ENCODE results near the gene XXYLT1. TPM values are rescaled to one million over a fixed set of nuclear protein-coding genes. Genes with fewer than 3 reads are reported as not detected.
"Not testable (repeated sequence)": the region's sequence is repeated elsewhere in the genome, so short reads cannot be mapped to it uniquely, and the experiment has no call there.

Gene XXYLT1
- total and polyA plus RNA-seq, 2 donors from 2014 or later: 5.7 to 10.7 TPM

DNA sequence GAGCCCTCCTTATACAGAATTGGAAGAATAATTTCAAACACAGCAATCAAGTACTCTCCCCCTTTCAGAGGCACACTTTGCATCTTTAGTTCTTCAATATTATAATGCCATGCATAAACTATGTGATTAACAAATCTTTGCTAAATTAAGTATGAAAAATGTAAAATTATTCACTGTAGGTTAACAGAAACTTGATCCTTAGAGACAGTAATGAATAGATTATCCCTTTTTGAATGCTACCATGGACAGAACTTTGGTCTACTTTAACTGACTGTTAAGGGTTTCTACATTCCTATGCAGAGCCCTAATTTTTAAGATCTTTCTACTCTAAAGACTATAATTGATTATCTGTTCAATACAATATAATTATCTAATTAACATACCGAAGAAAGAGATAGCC, 25.7 kb upstream of the XXYLT1 start:
- no peak overlapping the region for H3K27ac ChIP-seq (ENCODE audit: low read depth in 2 of 2, low read length in 2 of 2)
- no peak overlapping the region for H3K4me3 ChIP-seq (ENCODE audit: low read length in 3 of 3)
- H3K27me3 ChIP-seq (ENCODE audit: control insufficient read depth, insufficient read depth, low read length): no peaks in the 10 kb centered on the region
- intact Hi-C loops (cut with DNase I): no loop called here
- no peaks in the 10 kb centered on the region for H3K4me1 ChIP-seq (ENCODE audit: control insufficient read depth in 2 of 3, insufficient read depth in 2 of 3, low read depth in 1 of 3, low read length in 3 of 3)
- H3K9ac ChIP-seq (ENCODE audit: low read length in 3 of 3): no peak overlapping the region
- FAIRE-seq (no peak), DNase-seq (no peak)
- TF ChIP-seq CTCF (IDR thresholded peaks at IDR 0.05; ENCODE audit: borderline replicate concordance, extremely low read depth, insufficient read depth): no peak
- peaks cover 0 to 11% (median 0%) of the 10 kb centered on the region in 3 donors for H3K36me3 ChIP-seq (ENCODE audit: control insufficient read depth in 2 of 3, insufficient read depth in 3 of 3, low read length in 3 of 3)
- H3K9me3 ChIP-seq (ENCODE audit: control insufficient read depth in 2 of 3, insufficient read depth in 1 of 3, low read length in 3 of 3): no peaks in the 10 kb centered on the region

- Histone ChIP-seq H3K9ac (ENCODE audit: low read length in 3 of 3) (no peak overlapping the region), H3K4me3 (ENCODE audit: low read length in 3 of 3) (no peak overlapping the region), H3K9me3 (ENCODE audit: control insufficient read depth in 2 of 3, insufficient read depth in 1 of 3, low read length in 3 of 3) (no peaks in the 10 kb centered on the region), H3K27me3 (ENCODE audit: control insufficient read depth, insufficient read depth, low read length) (no peaks in the 10 kb centered on the region), H3K4me1 (ENCODE audit: control insufficient read depth in 2 of 3, insufficient read depth in 2 of 3, low read depth in 1 of 3, low read length in 3 of 3) (no peaks in the 10 kb centered on the region), H3K36me3 (ENCODE audit: control insufficient read depth in 2 of 3, insufficient read depth in 3 of 3, low read length in 3 of 3) (peaks cover 0 to 10% (median 0%) of the 10 kb centered on the region in 3 donors), H3K27ac (ENCODE audit: low read depth in 2 of 2, low read length in 2 of 2) (no peak overlapping the region)
- no peak for TF ChIP-seq CTCF (IDR thresholded peaks at IDR 0.05; ENCODE audit: borderline replicate concordance, extremely low read depth, insufficient read depth)
- FAIRE-seq (no peak), DNase-seq (no peak)
- intact Hi-C loops (cut with DNase I): no loop called here
Observed at GRCh38 chr3:195291121-195291520, 20.2 kb upstream of the XXYLT1 start.

GRCh38 chr3:195290643-195291042, 19.7 kb upstream of the XXYLT1 start:
- H3K27ac ChIP-seq (ENCODE audit: low read depth in 2 of 2, low read length in 2 of 2); H3K9ac ChIP-seq (ENCODE audit: low read length in 3 of 3); H3K4me3 ChIP-seq (ENCODE audit: low read length in 3 of 3); H3K9me3 ChIP-seq (ENCODE audit: control insufficient read depth in 2 of 3, insufficient read depth in 1 of 3, low read length in 3 of 3); H3K27me3 ChIP-seq (ENCODE audit: control insufficient read depth, insufficient read depth, low read length); DNase-seq; H3K4me1 ChIP-seq (ENCODE audit: control insufficient read depth in 2 of 3, insufficient read depth in 2 of 3, low read depth in 1 of 3, low read length in 3 of 3); intact Hi-C loops (cut with DNase I); FAIRE-seq: not testable (repeated sequence)
- H3K36me3 ChIP-seq (ENCODE audit: control insufficient read depth in 2 of 3, insufficient read depth in 3 of 3, low read length in 3 of 3): peaks cover 0 to 10% (median 0%) of the 10 kb centered on the region in 3 donors

DNA sequence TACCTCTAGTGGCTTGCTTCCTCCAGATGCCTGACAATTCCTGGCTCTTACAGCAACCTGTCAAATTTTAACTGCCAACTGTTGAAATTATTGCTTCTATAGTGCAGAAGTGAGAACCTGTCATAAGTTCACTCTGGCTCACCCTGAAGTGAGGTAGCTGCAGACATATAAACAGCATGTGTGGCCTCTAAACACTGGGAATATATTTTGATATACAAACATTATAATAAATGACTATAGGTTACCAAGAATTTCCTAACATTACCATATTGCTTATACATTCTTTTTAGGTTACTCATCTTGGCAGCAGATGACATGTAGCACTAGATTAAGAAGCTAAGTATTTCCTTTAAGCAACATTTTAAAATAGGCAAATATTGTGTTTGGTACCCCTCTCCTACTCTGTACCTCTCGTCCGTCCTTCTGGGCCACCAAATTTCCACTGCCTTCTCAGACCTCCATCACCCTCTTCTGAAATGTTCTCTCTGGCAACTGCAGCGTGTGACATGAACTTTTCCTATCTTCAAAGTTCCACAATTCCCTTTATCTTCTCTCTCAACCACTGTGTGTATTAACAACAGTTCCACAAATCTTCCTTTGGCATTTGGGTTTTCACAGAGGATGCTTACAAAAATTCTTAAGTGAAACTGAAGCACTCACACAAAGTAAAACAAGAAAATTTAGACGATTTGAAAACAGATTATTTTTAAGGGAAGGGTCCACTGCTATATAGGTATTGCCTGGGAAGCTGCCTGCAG, 15.3 kb upstream of the XXYLT1 start:
- Histone ChIP-seq H3K27ac (ENCODE audit: low read depth in 2 of 2, low read length in 2 of 2) (no peak overlapping the region), H3K9ac (ENCODE audit: low read length in 3 of 3) (no peak overlapping the region), H3K4me1 (ENCODE audit: control insufficient read depth in 2 of 3, insufficient read depth in 2 of 3, low read depth in 1 of 3, low read length in 3 of 3) (no peaks in the 10 kb centered on the region), H3K27me3 (ENCODE audit: control insufficient read depth, insufficient read depth, low read length) (no peaks in the 10 kb centered on the region), H3K4me3 (ENCODE audit: low read length in 3 of 3) (no peak overlapping the region), H3K36me3 (ENCODE audit: control insufficient read depth in 2 of 3, insufficient read depth in 3 of 3, low read length in 3 of 3) (peaks cover 0 to 7% (median 0%) of the 10 kb centered on the region in 3 donors), H3K9me3 (ENCODE audit: control insufficient read depth in 2 of 3, insufficient read depth in 1 of 3, low read length in 3 of 3) (no peaks in the 10 kb centered on the region)
- DNase-seq (no peak), FAIRE-seq (no peak)
- intact Hi-C loops (cut with DNase I): no loop called here
- no peak for TF ChIP-seq CTCF (IDR thresholded peaks at IDR 0.05; ENCODE audit: borderline replicate concordance, extremely low read depth, insufficient read depth)
